H1 (cell line): ENCODE data around the gene CACNG6. TPM values are rescaled to one million over a fixed set of nuclear protein-coding genes. Genes with fewer than 3 reads are reported as not detected.

Experiments
- CTCF ChIA-PET: fragments of 300-600 bp; sonication (Branson Sonifier 250); formaldehyde crosslinking; loops from one replicate; lab custom pipeline; 2021; ENCODE audit not compliant: partially characterized antibody; lab: Charles Lee
- POLR2A ChIA-PET: fragments of 300-600 bp; sonication (Branson Sonifier 250); formaldehyde crosslinking; loops from one replicate; lab custom pipeline; 2021; ENCODE audit warnings: inconsistent platforms; ENCODE audit not compliant: partially characterized antibody; lab: Charles Lee
- DNase-seq, 2 experiments: peaks; one replicate each; pipeline versions ENCODE4 v3.0.0 to v3.0.0-alpha.2; 2010 to 2022; ENCODE audit warnings: low spot score in 2 of 2, low read depth in 1 of 2, mixed read lengths in 1 of 2
- FAIRE-seq: peaks from 2 replicates; lab custom pipeline; 2011; peaks lifted over from hg19 to GRCh38; lab: Jason Lieb, UNC
- H2AFZ ChIP-seq: 2 replicates; pipeline ENCODE4 v1.8.1; 2012; ENCODE audit warnings: low read length, inconsistent platforms
- H2AK5ac ChIP-seq: 2 replicates; pipeline ENCODE4 v1.6.1; 2013; ENCODE audit warnings: low read depth, low read length
- H2BK120ac ChIP-seq: replicated peaks from 2 replicates; pipeline ENCODE3; 2013; ENCODE audit warnings: low read depth, low read length, inconsistent platforms
- H2BK12ac ChIP-seq: 2 replicates; pipeline ENCODE4 v1.6.1; 2013; ENCODE audit warnings: low read depth, low read length
- H2BK15ac ChIP-seq: 2 replicates; pipeline ENCODE4 v1.6.1; 2013; ENCODE audit warnings: low read length
- H2BK20ac ChIP-seq: 2 replicates; pipeline ENCODE4 v1.6.1; 2013; ENCODE audit warnings: low read length
- H2BK5ac ChIP-seq: 2 replicates; pipeline ENCODE4 v1.6.1; 2013; ENCODE audit warnings: low read depth, low read length
- H3K14ac ChIP-seq: 2 replicates; pipeline ENCODE4 v1.6.1; 2013; ENCODE audit warnings: inconsistent platforms; ENCODE audit not compliant: insufficient read length
- H3K18ac ChIP-seq: 2 replicates; pipeline ENCODE4 v1.6.1; 2013; ENCODE audit warnings: low read length; ENCODE audit errors: extremely low read depth
- H3K23ac ChIP-seq: 2 replicates; pipeline ENCODE4 v1.6.1; 2013; ENCODE audit warnings: inconsistent platforms; ENCODE audit not compliant: insufficient read length
- H3K23me2 ChIP-seq: 2 replicates; pipeline ENCODE4 v1.6.1; 2013; ENCODE audit warnings: low read depth, low read length
- H3K27ac ChIP-seq: 2 replicates; pipeline ENCODE4 v1.6.1; 2011; ENCODE audit warnings: low read depth, low read length, inconsistent platforms
- H3K27me3 ChIP-seq, 4 experiments: replicated peaks in 1 of 4; 1 replicate in 1 of 4; 2 replicates in 3 of 4; pipeline versions ENCODE4 v1.6.1 to v1.8.1; 2011 to 2013; ENCODE audit warnings: low read length in 3 of 4, mild to moderate bottlenecking in 3 of 4, inconsistent platforms in 2 of 4, mixed read lengths in 2 of 4, moderate library complexity in 1 of 4; ENCODE audit not compliant: control insufficient read depth in 3 of 4, insufficient read depth in 3 of 4; ENCODE audit errors: extremely low read depth in 1 of 4
- H3K36me3 ChIP-seq, 4 experiments: 2 replicates each; pipeline versions ENCODE4 v1.6.1 to v1.8.1; 2011 to 2013; ENCODE audit warnings: mild to moderate bottlenecking in 4 of 4, low read length in 3 of 4, moderate library complexity in 2 of 4, control low read depth in 1 of 4, inconsistent platforms in 1 of 4; ENCODE audit not compliant: insufficient read depth in 4 of 4, control insufficient read depth in 2 of 4
- H3K4ac ChIP-seq: replicated peaks from 2 replicates; pipeline ENCODE3; 2013; ENCODE audit warnings: low read length, low read depth, mixed read lengths, inconsistent platforms; ENCODE audit not compliant: insufficient read length
- H3K4me1 ChIP-seq, 4 experiments: replicated peaks in 1 of 4; 1 replicate in 1 of 4; 2 replicates in 3 of 4; pipeline versions ENCODE4 v1.6.1 to v1.8.1; 2011 to 2013; ENCODE audit warnings: low read length in 3 of 4, inconsistent platforms in 2 of 4, mixed read lengths in 1 of 4; ENCODE audit not compliant: insufficient read depth in 4 of 4, control insufficient read depth in 3 of 4
- H3K4me2 ChIP-seq, 2 experiments: 2 replicates each; pipeline versions ENCODE4 v1.6.1 to v1.8.1; 2011 to 2013; ENCODE audit warnings: low read depth in 2 of 2, low read length in 2 of 2, control low read depth in 1 of 2, inconsistent platforms in 1 of 2, mild to moderate bottlenecking in 1 of 2; ENCODE audit not compliant: insufficient read depth in 1 of 2
- H3K4me3 ChIP-seq, 4 experiments: fragments of 200-600, 300-600 bp in 1 of 4; sonication (generic), shearing (Covaris generic), sonication (Bioruptor Twin) in 1 of 4; 2 replicates each; pipeline versions ENCODE4 v1.5.1 to v1.8.1; 2011 to 2016; ENCODE audit warnings: low read length in 4 of 4, low read depth in 3 of 4, control low read depth in 2 of 4, inconsistent platforms in 2 of 4, mild to moderate bottlenecking in 2 of 4, mixed read lengths in 1 of 4, moderate library complexity in 1 of 4; ENCODE audit not compliant: insufficient read depth in 2 of 4; ENCODE audit errors: extremely low read depth in 1 of 4
- H3K56ac ChIP-seq: replicated peaks from 2 replicates; pipeline ENCODE3; 2013; ENCODE audit warnings: low read depth, mild to moderate bottlenecking, mixed read lengths, low read length, inconsistent platforms; ENCODE audit not compliant: insufficient read length
- H3K79me1 ChIP-seq: 2 replicates; pipeline ENCODE4 v1.6.1; 2013; ENCODE audit warnings: low read depth, low read length, control low read depth
- H3K79me2 ChIP-seq, 2 experiments: 2 replicates each; pipeline versions ENCODE4 v1.6.1 to v1.8.1; 2012 to 2013; ENCODE audit warnings: low read length in 2 of 2, mild to moderate bottlenecking in 2 of 2, inconsistent platforms in 1 of 2; ENCODE audit not compliant: insufficient read depth in 2 of 2, control insufficient read depth in 1 of 2
- H3K9ac ChIP-seq, 4 experiments: replicated peaks in 1 of 4; 1 replicate in 1 of 4; 2 replicates in 3 of 4; pipeline versions ENCODE4 v1.6.1 to v1.8.1; 2011 to 2013; ENCODE audit warnings: low read depth in 3 of 4, low read length in 3 of 4, control low read depth in 2 of 4, mild to moderate bottlenecking in 2 of 4, moderate library complexity in 2 of 4, inconsistent platforms in 1 of 4; ENCODE audit errors: extremely low read depth in 1 of 4
- H3K9me3 ChIP-seq, 2 experiments: 2 replicates each; pipeline versions ENCODE4 v1.6.1 to v1.8.1; 2012 to 2013; ENCODE audit warnings: mild to moderate bottlenecking in 2 of 2, moderate library complexity in 2 of 2, control low read depth in 1 of 2, inconsistent platforms in 1 of 2, low read depth in 1 of 2, low read length in 1 of 2, mixed read lengths in 1 of 2; ENCODE audit not compliant: insufficient read depth in 2 of 2
- H4K20me1 ChIP-seq, 2 experiments: replicated peaks in 1 of 2; 2 replicates each; pipeline versions ENCODE3 to v1.8.1; 2011 to 2013; ENCODE audit warnings: inconsistent platforms in 2 of 2, low read length in 2 of 2, mild to moderate bottlenecking in 1 of 2; ENCODE audit not compliant: insufficient read depth in 2 of 2, control insufficient read depth in 1 of 2
- H4K5ac ChIP-seq: 2 replicates; pipeline ENCODE4 v1.6.1; 2013; ENCODE audit warnings: low read length, low read depth, mixed read lengths, inconsistent platforms; ENCODE audit not compliant: insufficient read length
- H4K8ac ChIP-seq: 2 replicates; pipeline ENCODE4 v1.8.0; 2013; ENCODE audit warnings: mild to moderate bottlenecking, moderate library complexity, low read length, inconsistent platforms; ENCODE audit not compliant: insufficient read depth; ENCODE audit errors: extremely low read depth
- H4K91ac ChIP-seq: replicated peaks from 2 replicates; pipeline ENCODE3; 2013; ENCODE audit warnings: low read length, mixed read lengths, inconsistent platforms; ENCODE audit not compliant: insufficient read length
- HDAC6 ChIP-seq: IDR thresholded peaks from one replicate; pipeline ENCODE4 v1.7.1; 2012; ENCODE audit warnings: low read depth, mild to moderate bottlenecking, inconsistent platforms, low read length, moderate library complexity
- POU5F1 ChIP-seq: IDR thresholded peaks from 2 replicates; pipeline ENCODE4 v1.6.1; 2011; ENCODE audit warnings: low read depth, mild to moderate bottlenecking, low read length, moderate library complexity
- WGBS, 2 experiments: shearing (Covaris generic) in 1 of 2; methylation state at CpG; one replicate each; pipeline versions ENCODE4 v1.1.6 to v1.1.7; 2013 to 2015; ENCODE audit warnings: low lambda C conversion rate in 2 of 2, mixed read lengths in 2 of 2, inconsistent platforms in 1 of 2, low coverage in 1 of 2, missing lambda C conversion rate in 1 of 2; ENCODE audit not compliant: insufficient replicate concordance in 2 of 2, insufficient coverage in 1 of 2, insufficient read length in 1 of 2; ENCODE audit errors: extremely low coverage in 1 of 2, missing lambda C conversion rate in 1 of 2; 5-methylcytosine and 5-hydroxymethylcytosine counted together
- polyA plus RNA-seq, 7 experiments: library from polyadenylated mRNA; depleted of rRNA in 3 of 7; stranded (reverse) in 5 of 7; unstranded in 2 of 7; fragments of >200 nt in 5 of 7; fragments of 200-250 nt in 2 of 7; gene quantifications; 1 replicate in 5 of 7; 2 replicates in 1 of 7; 4 replicates in 1 of 7; pipeline versions ENCODE4 v1.2.1 to v1.2.3, GENCODE V29; 2011 to 2013; ENCODE audit warnings: missing spikeins in 2 of 7, mixed read lengths in 2 of 7
- total RNA-seq: library from RNA; stranded (reverse); fragmentation: NEBNext Ultra II Directional; extraction: Animal tissue kit (Norgen Biotek cat#: 25700); gene quantifications from 2 replicates; pipeline ENCODE4 v1.2.1, GENCODE V29; 2021
- TF ChIP-seq, protein P1 (sequence below): IDR thresholded peaks from 2 replicates; pipeline ENCODE4 v1.6.1; 2011; ENCODE audit warnings: low read depth, mild to moderate bottlenecking, low read length; ENCODE audit not compliant: insufficient read depth

The CACNG6 gene
- total and polyA plus RNA-seq, 2 of the 8 experiments (the other 6 are each of a cell fraction or from before 2014, with no cell fraction given), result 1.2 to 1.6 TPM

DNA sequence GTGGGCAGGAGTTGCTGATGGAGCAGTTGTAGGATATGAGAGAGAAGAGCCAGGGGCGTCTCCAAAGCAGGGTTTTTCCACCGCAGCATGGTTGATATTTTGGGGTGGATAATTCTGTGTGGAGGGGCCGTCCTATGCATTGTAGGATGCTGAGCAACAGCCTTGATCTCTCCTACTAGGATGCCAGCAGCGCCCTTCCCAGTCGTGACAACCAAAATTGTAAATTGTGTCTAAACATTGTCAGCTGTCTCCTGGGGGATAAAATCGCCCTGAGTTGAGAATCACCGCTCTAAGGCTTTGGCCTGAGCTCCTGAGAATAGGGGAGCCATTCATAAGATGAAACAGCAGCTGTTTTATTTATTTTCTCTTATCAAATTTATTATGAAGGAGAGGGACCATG lies 24.5 kb upstream of the CACNG6 start:
- no peak overlapping the region for H2BK12ac ChIP-seq
- CTCF ChIA-PET, result interaction anchor here (1.0 to 4.6 kb wide), 10 partner anchors 10 to 156 kb away, joined by 3 to 19 read pairs (median 4); no protein-coding TSS in a partner anchor
- no peak for DNase-seq
- no peaks in the 10 kb centered on the region for H3K27me3 ChIP-seq
- no peak overlapping the region for H4K8ac ChIP-seq
- no peak overlapping the region for H2BK120ac ChIP-seq
- H3K36me3 ChIP-seq, result peaks cover 7 to 34% (median 12%) of the 10 kb centered on the region in 4 experiments; a peak in 6 of 8 replicates
- no peak overlapping the region for H4K91ac ChIP-seq
- H4K20me1 ChIP-seq, result peaks cover 2 to 5% of the 10 kb centered on the region in 2 experiments
- POLR2A ChIA-PET, result interaction anchor here (1.2 to 1.5 kb wide), 4 partner anchors 10 to 26 kb away, joined by 4 to 6 read pairs (median 4); no protein-coding TSS in a partner anchor
- H3K4ac ChIP-seq, result no peak overlapping the region
- no peak overlapping the region for H3K18ac ChIP-seq
- no peak overlapping the region for H2BK5ac ChIP-seq
- FAIRE-seq, result no peak
- H3K27ac ChIP-seq, result no peak overlapping the region
- no peaks in the 10 kb centered on the region for H3K9me3 ChIP-seq
- H2BK20ac ChIP-seq, result no peak overlapping the region
- H2BK15ac ChIP-seq, result no peak overlapping the region
- H3K14ac ChIP-seq, result no peak overlapping the region
- no peak overlapping the region for H4K5ac ChIP-seq
- no peak overlapping the region for H3K9ac ChIP-seq
- no peak overlapping the region for H3K4me3 ChIP-seq
- WGBS, 2 experiments, result 91% methylated on average over 7 of the region's 7 CpGs; no CpG with 5 or more reads in 1 of the 2 experiments
- no peak overlapping the region for H2AFZ ChIP-seq
- no peak overlapping the region for H3K56ac ChIP-seq
- H3K23me2 ChIP-seq, result peaks cover 2% of the 10 kb centered on the region; the same call in 1 of the 2 replicates
- no peak overlapping the region for H3K23ac ChIP-seq
- no peak overlapping the region for H2AK5ac ChIP-seq
- H3K4me1 ChIP-seq, result peaks cover 0 to 5% (median under 1%) of the 10 kb centered on the region in 4 experiments; a peak in 2 of 7 replicates
- no peak overlapping the region for H3K4me2 ChIP-seq
- H3K79me1 ChIP-seq, result peaks cover 6% of the 10 kb centered on the region
- H3K79me2 ChIP-seq, result peaks cover 0 to 13% of the 10 kb centered on the region in 2 experiments; a peak in 1 of 4 replicates
- no peak for TF ChIP-seq POU5F1
- no peak for TF ChIP-seq HDAC6
- TF ChIP-seq, protein P1, sequence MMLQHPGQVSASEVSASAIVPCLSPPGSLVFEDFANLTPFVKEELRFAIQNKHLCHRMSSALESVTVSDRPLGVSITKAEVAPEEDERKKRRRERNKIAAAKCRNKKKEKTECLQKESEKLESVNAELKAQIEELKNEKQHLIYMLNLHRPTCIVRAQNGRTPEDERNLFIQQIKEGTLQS, result no peak
